NCI-H524 treated with DMSO at 0.1 percent for 48 hours (cell line): Measurements from ENCODE around the gene PADI2.

Experiments
- DNase-seq: peaks from one replicate; lab custom pipeline; 2025; lab: John Stamatoyannopoulos, UW

PADI2 gene

DNA sequence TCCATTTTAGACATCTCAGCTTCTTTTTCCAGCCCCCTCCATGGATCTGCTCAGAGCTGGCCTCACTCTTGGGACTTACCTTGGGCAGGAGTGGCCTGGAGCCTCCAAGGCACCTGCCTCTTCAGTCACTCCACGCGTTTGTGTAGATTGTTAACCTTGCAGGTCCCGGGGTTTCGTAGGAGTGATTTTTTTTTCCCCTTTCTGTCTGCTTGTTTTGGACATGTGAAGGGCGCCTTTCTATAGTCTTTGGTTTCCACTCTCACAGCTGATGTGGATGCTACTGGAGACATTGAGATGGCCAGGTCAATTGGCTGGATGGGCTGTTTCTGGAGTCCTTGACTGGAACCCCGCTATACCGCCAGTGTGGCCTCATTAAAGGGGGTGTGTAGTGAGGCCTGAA, 63.5 kb downstream of the PADI2 start:
- DNase-seq: no peak

DNA sequence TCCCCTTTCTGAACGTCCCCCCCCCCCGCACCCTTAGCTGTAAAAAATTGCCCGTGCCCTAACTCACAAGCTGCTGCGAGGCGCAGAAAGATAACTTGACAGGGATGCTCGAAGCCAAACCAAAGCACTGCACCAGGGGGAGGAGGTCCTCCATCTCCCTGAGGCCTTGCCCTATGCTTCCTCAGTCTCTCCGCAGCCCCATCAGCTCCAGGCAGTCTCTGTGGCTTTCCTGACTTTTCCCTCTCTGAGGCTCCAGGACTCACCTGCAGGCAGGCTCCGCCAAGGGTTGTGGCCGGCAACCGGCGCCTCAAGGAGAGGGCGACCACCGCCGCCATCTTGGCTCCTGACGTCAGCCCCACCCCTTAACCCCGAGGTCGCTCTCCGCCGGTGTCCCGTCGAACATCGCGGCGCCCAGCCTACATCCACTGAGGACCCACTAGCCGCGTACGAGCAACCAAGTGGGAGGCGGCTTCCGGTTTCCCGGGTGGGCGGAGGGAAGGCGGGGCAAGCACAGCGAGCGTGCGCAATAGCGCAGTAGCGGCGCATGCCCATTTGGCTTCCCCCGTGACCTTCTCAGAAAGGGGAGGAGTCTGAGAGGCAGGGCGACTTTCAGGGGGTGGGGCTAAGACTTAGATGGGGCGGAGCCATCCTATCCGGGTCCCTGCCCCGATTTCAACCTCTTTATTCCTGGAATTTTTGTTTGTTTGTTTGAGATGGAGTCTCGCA, 65.4 kb downstream of the PADI2 start, which contains the start of gene SDHB:
Gene SDHB, minus strand, starts transcription at position 348 of the 726 bp plus-strand sequence. Its CDS starts 13 bp downstream, at position 335.
- peak; percentile 66 for DNase-seq

DNA sequence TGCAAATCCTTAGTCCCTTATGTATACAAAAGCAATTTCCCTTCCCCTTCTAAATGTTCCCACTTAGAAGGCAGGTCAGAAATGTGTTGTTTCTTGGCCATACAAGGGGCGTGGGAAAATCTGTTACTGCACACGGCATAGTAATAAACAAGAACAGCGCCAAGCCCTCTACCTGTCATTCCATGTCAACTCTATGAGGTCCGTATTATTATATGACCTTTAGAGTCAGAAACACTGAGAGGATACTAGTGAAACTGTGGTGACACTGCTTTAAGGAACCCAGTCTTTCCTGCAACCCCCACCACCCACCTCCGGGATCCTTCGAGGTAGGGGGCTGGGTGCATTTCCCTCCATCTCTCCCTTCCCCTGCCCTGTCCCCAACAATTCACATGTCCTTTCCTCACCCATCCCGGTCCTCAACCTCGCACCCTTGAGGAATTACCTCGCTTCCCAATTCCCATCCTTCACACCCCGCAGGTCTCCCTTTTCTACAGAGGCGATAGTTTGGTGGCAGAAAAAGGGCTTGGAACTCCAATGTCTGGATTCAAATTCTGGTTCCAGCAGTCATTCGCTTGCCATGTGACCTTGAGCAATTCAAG, 66.1 kb downstream of the PADI2 start:
- DNase-seq: no peak

DNA sequence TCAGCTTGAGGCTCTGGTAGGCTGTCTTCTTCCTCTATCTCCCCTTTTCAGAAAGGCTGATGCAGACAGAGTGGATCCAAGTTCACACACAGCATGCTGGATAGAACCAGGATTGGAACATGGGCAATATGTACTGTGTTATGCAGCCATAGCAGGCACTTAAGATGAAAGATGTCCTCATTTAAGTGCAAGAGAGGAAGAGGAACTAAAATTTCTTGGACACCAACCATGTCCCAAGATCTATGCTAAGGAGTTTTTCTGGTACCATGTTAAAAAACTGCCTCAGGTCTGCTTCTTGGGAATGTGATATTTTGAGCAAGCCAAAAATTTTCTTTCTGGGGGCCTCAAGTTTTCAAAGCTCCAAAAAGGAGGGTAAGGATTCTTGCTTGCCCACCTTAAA, 66.6 kb downstream of the PADI2 start:
- DNase-seq: no peak

DNA sequence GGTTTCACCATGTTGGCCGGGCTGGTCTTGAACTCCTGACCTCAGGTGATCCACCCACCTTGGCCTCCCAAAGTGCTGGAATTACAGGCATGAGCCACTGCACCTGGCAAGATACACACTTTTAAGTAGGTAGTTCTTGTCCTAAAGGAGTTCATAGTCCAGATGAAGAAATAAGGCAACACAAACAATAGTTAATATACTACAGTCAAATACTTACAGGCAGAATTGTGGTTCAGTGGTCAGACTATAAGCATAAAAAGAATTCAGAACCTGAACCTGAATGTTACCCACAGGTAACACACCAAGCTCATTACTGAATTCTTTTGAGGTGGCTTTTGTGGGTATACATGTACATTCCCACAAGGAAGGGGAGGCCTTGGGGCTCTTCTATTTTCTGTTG, 67.2 kb downstream of the PADI2 start:
- DNase-seq: no peak

DNA sequence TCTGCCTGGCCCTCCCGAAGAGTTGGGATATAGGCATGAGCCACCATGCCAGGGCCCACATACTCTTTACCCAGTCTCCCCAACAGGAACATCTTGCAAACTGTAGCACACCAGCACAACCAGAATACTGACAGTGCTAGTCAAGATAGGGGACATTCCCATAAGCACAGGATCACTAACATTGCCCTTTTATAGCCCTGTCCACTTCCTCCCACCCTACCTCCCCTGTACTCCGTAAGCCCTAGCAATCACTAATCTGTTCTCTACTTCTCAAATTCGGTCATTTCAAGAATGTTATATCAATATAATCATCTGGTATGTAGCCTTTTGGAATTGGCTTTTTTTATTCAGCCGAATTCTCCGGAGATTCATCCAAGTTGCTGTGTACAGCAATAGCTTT, 71.3 kb downstream of the PADI2 start:
- no peak for DNase-seq

- no peak for DNase-seq
Observed at GRCh38 chr1:17046334-17046657, 73.0 kb downstream of the PADI2 start.

GRCh38 chr1:17045634-17046333, 73.5 kb downstream of the PADI2 start:
- peak; percentile 17 for DNase-seq

GRCh38 chr1:17045150-17045549, 74.1 kb downstream of the PADI2 start:
- DNase-seq: no peak

DNA sequence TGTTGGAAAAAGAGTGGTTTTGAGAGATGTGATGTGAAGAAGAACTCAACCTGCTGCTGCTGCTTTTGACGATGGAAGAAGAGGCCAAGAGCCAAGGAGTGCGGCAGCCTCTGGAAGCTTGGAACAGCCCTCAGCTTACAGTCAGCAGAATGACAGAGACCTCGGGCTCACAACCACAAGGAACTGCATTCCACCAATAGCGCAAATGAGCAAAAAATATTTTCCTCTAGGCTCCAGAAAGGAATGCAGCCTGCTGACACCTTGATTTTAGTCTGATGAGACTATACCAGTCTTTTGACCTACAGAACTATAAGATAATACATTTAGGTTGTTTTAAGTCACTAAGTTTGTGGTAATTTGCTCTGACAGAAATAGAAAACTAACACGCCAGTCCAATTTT, 75.6 kb downstream of the PADI2 start:
- DNase-seq: no peak

- DNase-seq: no peak
Observed at GRCh38 chr1:17040135-17040534, 79.1 kb downstream of the PADI2 start.

- no peak for DNase-seq
Observed at GRCh38 chr1:17039522-17039921, 79.7 kb downstream of the PADI2 start.

GRCh38 chr1:17033481-17033880, 85.8 kb downstream of the PADI2 start:
- DNase-seq: no peak

DNA sequence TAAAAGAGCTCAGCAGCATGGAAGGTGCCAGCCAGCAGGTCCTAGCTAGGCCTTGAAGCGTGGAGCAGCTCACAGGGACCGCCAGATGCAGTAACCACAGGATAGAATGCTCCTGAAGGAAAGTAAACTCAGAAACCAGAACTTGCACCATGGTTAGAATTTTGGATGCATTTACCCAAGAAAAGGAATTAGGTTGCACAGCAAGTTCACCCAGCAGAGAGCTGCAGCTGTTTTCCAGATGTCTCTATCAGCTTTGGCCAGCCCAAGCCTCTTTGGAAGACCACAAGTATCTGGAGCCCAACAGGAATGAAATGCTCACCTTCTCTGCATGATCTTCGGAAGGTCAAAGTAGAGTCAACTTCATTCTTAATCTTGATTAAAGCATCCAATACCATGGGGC, 86.5 kb downstream of the PADI2 start:
- DNase-seq: no peak

- no peak for DNase-seq
Observed at GRCh38 chr1:17031436-17031835, 87.8 kb downstream of the PADI2 start.

DNA sequence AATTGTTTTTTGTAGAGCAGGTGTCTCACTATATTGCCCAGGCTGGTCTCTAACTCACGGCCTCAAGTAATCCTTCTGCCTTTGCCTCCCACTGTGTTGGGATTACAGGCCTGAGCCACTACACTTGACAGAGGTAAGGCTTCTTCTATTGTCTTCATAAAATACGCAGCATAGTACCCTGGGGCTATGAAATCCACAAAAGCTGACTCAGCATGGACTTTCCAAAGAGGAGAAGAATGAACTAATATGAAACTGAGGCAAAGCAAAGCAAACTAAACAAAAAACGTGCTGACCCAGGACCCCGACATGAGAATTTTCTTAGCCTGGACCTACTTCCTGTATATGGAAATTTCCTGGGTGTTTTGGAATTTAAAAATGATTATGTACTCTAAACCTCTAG, 89.0 kb downstream of the PADI2 start:
- no peak for DNase-seq

- no peak for DNase-seq
Observed at GRCh38 chr1:17028662-17029188, 90.5 kb downstream of the PADI2 start.

DNA sequence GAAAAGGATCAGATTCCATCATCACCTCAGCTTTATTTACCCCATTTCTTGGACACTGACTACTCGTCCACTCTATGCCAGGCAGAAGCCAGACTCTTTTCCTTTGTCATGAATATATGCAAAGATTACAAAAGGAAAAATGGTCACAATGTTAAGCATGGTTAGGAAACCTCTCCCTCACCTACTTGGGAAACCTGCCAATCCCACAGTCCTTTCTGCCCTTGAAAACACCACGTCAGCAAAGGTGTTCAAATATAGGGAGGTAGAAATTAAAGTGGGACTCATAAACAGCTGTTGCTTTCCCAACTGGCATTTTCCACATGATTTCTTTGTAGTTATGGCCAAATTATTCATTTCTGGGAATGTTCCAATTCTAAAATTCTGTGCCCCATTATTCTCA, 91.4 kb downstream of the PADI2 start:
- DNase-seq: no peak

GRCh38 chr1:17027403-17027802, 91.8 kb downstream of the PADI2 start:
- DNase-seq: no peak

- no peak for DNase-seq
Observed at GRCh38 chr1:17024721-17025120, 94.5 kb downstream of the PADI2 start.

DNA sequence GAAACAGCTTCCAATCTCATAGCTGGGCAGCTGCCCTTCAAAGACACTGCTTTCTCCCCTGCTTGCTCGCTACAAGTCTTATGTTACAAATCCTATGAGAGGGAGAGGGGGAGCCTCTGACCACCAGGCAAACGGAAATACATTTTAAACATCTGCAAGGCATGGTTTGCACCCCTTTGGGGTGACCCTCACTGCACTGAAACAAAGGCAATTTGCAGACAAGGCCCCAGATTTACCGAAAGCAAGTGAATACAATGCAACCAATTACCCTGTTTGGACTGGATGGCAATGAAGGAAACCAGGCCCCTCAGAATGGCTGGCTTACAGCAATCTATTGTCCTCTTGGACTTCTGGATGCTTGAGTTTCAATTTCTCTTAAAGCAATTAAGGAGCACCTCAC, 95.7 kb downstream of the PADI2 start:
- no peak for DNase-seq

GRCh38 chr1:17023102-17023501, 96.1 kb downstream of the PADI2 start:
- DNase-seq: no peak

DNA sequence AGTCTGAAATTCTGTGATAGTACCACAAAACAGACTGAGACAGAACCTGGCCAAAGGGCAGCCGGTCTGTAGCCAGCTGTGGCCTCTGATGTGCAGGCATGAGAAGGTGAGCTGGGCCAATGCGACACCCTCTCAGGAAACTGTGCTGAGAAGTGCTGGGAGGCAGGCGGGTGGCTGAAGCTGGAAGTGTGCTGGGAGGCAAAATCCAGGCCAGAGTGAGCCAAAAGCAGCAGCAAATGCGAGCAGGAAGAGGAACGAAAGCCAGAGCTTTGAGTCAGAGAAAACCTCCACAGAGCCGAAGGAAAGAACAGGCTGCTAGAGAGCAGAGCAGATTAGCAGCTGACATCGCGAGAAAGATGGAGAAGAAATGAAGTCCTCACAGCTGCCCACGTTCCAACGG, 97.4 kb downstream of the PADI2 start:
- no peak for DNase-seq
